Brain microvascular endothelial cell (primary cell): ENCODE measurements around the gene IL36RN.

ENCODE experiments used
- DNase-seq: peaks from one replicate; pipeline ENCODE4 v3.0.0-alpha.2; 2020
- H3K27ac ChIP-seq: fragments of 250-450 bp; sonication (Bioruptor Pico); 2 replicates; pipeline ENCODE4 v1.5.1; 2020; ENCODE audit warnings: mild to moderate bottlenecking, moderate library complexity
- H3K27me3 ChIP-seq: fragments of 250-450 bp; sonication (Bioruptor Pico); replicated peaks from 2 replicates; pipeline ENCODE4 v1.5.1; 2020; ENCODE audit warnings: mild to moderate bottlenecking
- H3K36me3 ChIP-seq: fragments of 250-450 bp; sonication (Bioruptor Pico); replicated peaks from 2 replicates; pipeline ENCODE4 v1.5.1; 2020; ENCODE audit warnings: mild to moderate bottlenecking
- H3K4me3 ChIP-seq: 2 replicates; pipeline ENCODE4 v1.5.1; 2011; ENCODE audit warnings: low read depth, mild to moderate bottlenecking, control low read depth, low read length, moderate library complexity
- CTCF ChIP-seq: IDR thresholded peaks from 2 replicates; pipeline ENCODE4 v1.5.1; 2011; ENCODE audit warnings: low read depth, mild to moderate bottlenecking, moderate library complexity, low read length, control low read depth, inconsistent platforms; ENCODE audit errors: missing control alignments
- in situ Hi-C: cut with HindIII; loops from 2 replicates; pipeline ENCODE4 v1.10.0; 2017; ENCODE audit warnings: low sequenced_read_pairs, low pct_ligation_motif_present

The IL36RN gene

GRCh38 chr2:113057117-113057516, 1.9 kb upstream of the IL36RN start:
- Histone ChIP-seq H3K27me3 (no peaks in the 10 kb centered on the region), H3K36me3 (no peaks in the 10 kb centered on the region), H3K4me3 (no peak overlapping the region), H3K27ac (no peak overlapping the region)
- no peak for DNase-seq
- no peak for TF ChIP-seq CTCF
- in situ Hi-C loops = no loop called here

GRCh38 chr2:113058411-113058994, 495 bp upstream of the IL36RN start:
- DNase-seq = no peak
- in situ Hi-C loops = no loop called here
- Histone ChIP-seq H3K4me3 (no peak overlapping the region), H3K36me3 (no peaks in the 10 kb centered on the region), H3K27me3 (no peaks in the 10 kb centered on the region), H3K27ac (no peak overlapping the region)
- no peak for TF ChIP-seq CTCF

- Histone ChIP-seq H3K27me3 (no peaks in the 10 kb centered on the region), H3K27ac (no peak overlapping the region), H3K36me3 (no peaks in the 10 kb centered on the region), H3K4me3 (no peak overlapping the region)
- no peak for TF ChIP-seq CTCF
- in situ Hi-C loops = no loop called here
- DNase-seq = no peak
These were observed 1.4 kb downstream of the IL36RN start for GRCh38 chr2:113060396-113060795.

- no peak for TF ChIP-seq CTCF
- in situ Hi-C loops = no loop called here
- H3K36me3 ChIP-seq = no peaks in the 10 kb centered on the region
- H3K27me3 ChIP-seq = no peaks in the 10 kb centered on the region
- no peak overlapping the region for H3K27ac ChIP-seq
- H3K4me3 ChIP-seq = no peak overlapping the region
- DNase-seq = no peak
These were observed 1.8 kb downstream of the IL36RN start for GRCh38 chr2:113060796-113061195.

- in situ Hi-C loops = no loop called here
- Histone ChIP-seq H3K36me3 (no peaks in the 10 kb centered on the region), H3K27me3 (no peaks in the 10 kb centered on the region), H3K27ac (no peak overlapping the region), H3K4me3 (no peak overlapping the region)
- no peak for DNase-seq
- no peak for TF ChIP-seq CTCF
These were observed 2.2 kb downstream of the IL36RN start for GRCh38 chr2:113061241-113061640.
